ENCODE measurements around the gene FAM170A. TPM values are rescaled to one million over a fixed set of nuclear protein-coding genes. Genes with fewer than 3 reads are reported as not detected.

FAM170A gene
- total and polyA plus RNA-seq, 2 donors (not counting 3 experiments of a cell fraction or from before 2014, with no cell fraction given): not detected

DNA sequence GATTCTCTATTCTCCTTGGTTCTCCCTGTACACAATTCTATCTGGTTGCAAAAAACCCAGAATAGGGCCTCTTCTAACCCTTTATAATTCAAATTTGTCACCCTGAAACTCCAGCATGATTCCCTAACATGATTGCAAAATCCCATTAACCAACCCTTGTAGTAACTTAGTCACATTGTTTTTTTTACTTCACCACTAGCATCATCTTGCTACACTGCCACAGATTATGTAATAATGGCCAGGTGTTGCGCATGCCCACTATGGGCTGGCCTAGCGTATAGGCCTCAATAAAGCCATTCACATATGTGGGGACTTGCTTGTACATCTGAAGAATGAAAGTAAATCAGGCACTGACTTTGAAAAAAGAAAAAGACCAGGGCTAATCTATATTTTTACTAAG is 25.7 kb downstream of the FAM170A start:
- H2AFZ ChIP-seq (ENCODE audit: low read depth, low read length): no peak overlapping the region
- no TSS peak for BruUV-seq (replicated peaks)
- H3K27me3 ChIP-seq (ENCODE audit: control insufficient read depth in 2 of 2, insufficient read depth in 2 of 2, low read length in 2 of 2): no peaks in the 10 kb centered on the region
- no peaks in the 10 kb centered on the region for H4K20me1 ChIP-seq (replicated peaks; ENCODE audit: control insufficient read depth, extremely low read depth, insufficient read depth, low read length)
- no peak overlapping the region for H3K4me2 ChIP-seq (ENCODE audit: insufficient read depth, low read length)
- FAIRE-seq: no peak
- H3K27ac ChIP-seq (ENCODE audit: insufficient read depth, low read depth, low read length): no peak overlapping the region
- no peaks in the 10 kb centered on the region for H3K79me2 ChIP-seq (ENCODE audit: control insufficient read depth, insufficient read depth, low read length)
- intact Hi-C loops (cut with micrococcal nuclease) (no loop called here), dilution Hi-C loops (cut with MboI; ENCODE audit: extremely low pct_ligation_motif_present, low sequenced_read_pairs) (no loop called here)
- H3K9ac ChIP-seq (replicated peaks; ENCODE audit: extremely low read depth, insufficient read depth, low read length): no peak overlapping the region
- H3K4me3 ChIP-seq (replicated peaks in 1 of 3; ENCODE audit: insufficient read depth in 1 of 3, low read depth in 1 of 3, low read length in 3 of 3): no peak overlapping the region
- ChIA-PET POLR2A (no interaction called here), CTCF (no interaction called here)
- no peaks in the 10 kb centered on the region for H3K9me1 ChIP-seq (replicated peaks; ENCODE audit: control insufficient read depth, extremely low read depth, insufficient read depth, low read length)
- TF ChIP-seq, protein P1, sequence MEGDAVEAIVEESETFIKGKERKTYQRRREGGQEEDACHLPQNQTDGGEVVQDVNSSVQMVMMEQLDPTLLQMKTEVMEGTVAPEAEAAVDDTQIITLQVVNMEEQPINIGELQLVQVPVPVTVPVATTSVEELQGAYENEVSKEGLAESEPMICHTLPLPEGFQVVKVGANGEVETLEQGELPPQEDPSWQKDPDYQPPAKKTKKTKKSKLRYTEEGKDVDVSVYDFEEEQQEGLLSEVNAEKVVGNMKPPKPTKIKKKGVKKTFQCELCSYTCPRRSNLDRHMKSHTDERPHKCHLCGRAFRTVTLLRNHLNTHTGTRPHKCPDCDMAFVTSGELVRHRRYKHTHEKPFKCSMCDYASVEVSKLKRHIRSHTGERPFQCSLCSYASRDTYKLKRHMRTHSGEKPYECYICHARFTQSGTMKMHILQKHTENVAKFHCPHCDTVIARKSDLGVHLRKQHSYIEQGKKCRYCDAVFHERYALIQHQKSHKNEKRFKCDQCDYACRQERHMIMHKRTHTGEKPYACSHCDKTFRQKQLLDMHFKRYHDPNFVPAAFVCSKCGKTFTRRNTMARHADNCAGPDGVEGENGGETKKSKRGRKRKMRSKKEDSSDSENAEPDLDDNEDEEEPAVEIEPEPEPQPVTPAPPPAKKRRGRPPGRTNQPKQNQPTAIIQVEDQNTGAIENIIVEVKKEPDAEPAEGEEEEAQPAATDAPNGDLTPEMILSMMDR (IDR thresholded peaks at IDR 0.05; ENCODE audit: extremely low read depth in 1 of 2, insufficient read depth in 1 of 2, low read depth in 1 of 2, low read length in 2 of 2): no peak
- no peaks in the 10 kb centered on the region for H3K36me3 ChIP-seq (ENCODE audit: control insufficient read depth in 2 of 2, extremely low read depth in 1 of 2, insufficient read depth in 2 of 2, low read length in 2 of 2)
- no peak for DNase-seq (ENCODE audit: low read depth, low spot score)
- H3K4me1 ChIP-seq (ENCODE audit: control insufficient read depth, extremely low read depth, insufficient read depth, low read length): no peaks in the 10 kb centered on the region
- H3K9me3 ChIP-seq (replicated peaks; ENCODE audit: control insufficient read depth, insufficient read depth, low read length): no peaks in the 10 kb centered on the region

DNA sequence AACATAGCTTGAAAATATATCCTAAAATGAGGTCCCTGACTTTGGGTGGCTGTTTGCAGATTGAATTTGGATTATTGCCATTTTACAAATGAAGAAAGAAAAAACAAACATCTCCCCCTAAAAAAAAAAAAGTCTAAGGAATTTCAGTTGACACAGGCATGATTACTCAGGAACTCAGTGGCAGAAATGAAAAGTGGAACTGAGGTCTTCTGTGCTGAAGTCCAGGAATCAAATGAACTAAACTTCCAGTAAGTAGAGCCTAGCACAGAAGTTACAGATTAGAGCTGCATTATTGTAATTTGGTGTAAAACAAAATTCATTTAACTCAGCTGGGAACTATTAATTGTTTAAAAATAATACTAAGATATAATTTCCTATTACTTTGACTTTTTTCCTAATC is 26.7 kb downstream of the FAM170A start:
- dilution Hi-C loops (cut with MboI; ENCODE audit: extremely low pct_ligation_motif_present, low sequenced_read_pairs): no loop called here
- FAIRE-seq (no peak), DNase-seq (ENCODE audit: low read depth, low spot score) (no peak)
- intact Hi-C loops (cut with micrococcal nuclease): no loop called here
- Histone ChIP-seq H3K27ac (ENCODE audit: insufficient read depth, low read depth, low read length) (no peak overlapping the region), H3K27me3 (ENCODE audit: control insufficient read depth in 2 of 2, insufficient read depth in 2 of 2, low read length in 2 of 2) (no peaks in the 10 kb centered on the region), H3K4me2 (ENCODE audit: insufficient read depth, low read length) (no peak overlapping the region), H3K4me1 (ENCODE audit: control insufficient read depth, extremely low read depth, insufficient read depth, low read length) (no peaks in the 10 kb centered on the region), H3K9ac (replicated peaks; ENCODE audit: extremely low read depth, insufficient read depth, low read length) (no peak overlapping the region), H3K36me3 (ENCODE audit: control insufficient read depth in 2 of 2, extremely low read depth in 1 of 2, insufficient read depth in 2 of 2, low read length in 2 of 2) (no peaks in the 10 kb centered on the region), H3K9me1 (replicated peaks; ENCODE audit: control insufficient read depth, extremely low read depth, insufficient read depth, low read length) (no peaks in the 10 kb centered on the region), H3K9me3 (replicated peaks; ENCODE audit: control insufficient read depth, insufficient read depth, low read length) (no peaks in the 10 kb centered on the region), H3K4me3 (replicated peaks in 1 of 3; ENCODE audit: insufficient read depth in 1 of 3, low read depth in 1 of 3, low read length in 3 of 3) (no peak overlapping the region), H2AFZ (ENCODE audit: low read depth, low read length) (no peak overlapping the region), H3K79me2 (ENCODE audit: control insufficient read depth, insufficient read depth, low read length) (no peaks in the 10 kb centered on the region), H4K20me1 (replicated peaks; ENCODE audit: control insufficient read depth, extremely low read depth, insufficient read depth, low read length) (no peaks in the 10 kb centered on the region)
- CTCF ChIA-PET: no interaction called here
- BruUV-seq (replicated peaks): no TSS peak
- no peak for TF ChIP-seq POLR2AphosphoS5 (IDR thresholded peaks at IDR 0.05; ENCODE audit: insufficient read depth, low read depth, low read length)
- TF ChIP-seq, protein P1 (IDR thresholded peaks at IDR 0.05; ENCODE audit: extremely low read depth in 1 of 2, insufficient read depth in 1 of 2, low read depth in 1 of 2, low read length in 2 of 2): no peak
- no peak for TF ChIP-seq POLR2A (IDR thresholded peaks at IDR 0.05; ENCODE audit: low read depth, low read length)
- TF ChIP-seq, protein P2, sequence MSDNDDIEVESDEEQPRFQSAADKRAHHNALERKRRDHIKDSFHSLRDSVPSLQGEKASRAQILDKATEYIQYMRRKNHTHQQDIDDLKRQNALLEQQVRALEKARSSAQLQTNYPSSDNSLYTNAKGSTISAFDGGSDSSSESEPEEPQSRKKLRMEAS (IDR thresholded peaks at IDR 0.05; ENCODE audit: insufficient read depth, insufficient read length): no peak
- no peak for TF ChIP-seq MYC (IDR thresholded peaks at IDR 0.05; ENCODE audit: low read depth, low read length)
- no peak for TF ChIP-seq FOS (IDR thresholded peaks at IDR 0.05; ENCODE audit: borderline replicate concordance, insufficient read depth, low read length)
- no peak for TF ChIP-seq GATA2 (IDR thresholded peaks at IDR 0.05; ENCODE audit: insufficient read depth, insufficient read length, low read depth, low read length)
- no peak for TF ChIP-seq JUN (IDR thresholded peaks at IDR 0.05; ENCODE audit: borderline replicate concordance, insufficient read depth, insufficient read length, low read depth)
- POLR2A ChIA-PET: no interaction called here
